NCI-H1436 treated with DMSO at 0.1 percent for 48 hours (cell line): ENCODE results near the gene CHD6.

Experiments
- DNase-seq: peaks from one replicate; lab custom pipeline; 2025; lab: John Stamatoyannopoulos, UW

Gene CHD6

GRCh38 chr20:41366546-41367392 lies 251.4 kb downstream of the CHD6 start, which contains the start of gene EMILIN3:
Gene EMILIN3, minus strand, starts transcription at chr20:41366818. Its CDS starts 184 bp downstream, at chr20:41366634.
- no peak for DNase-seq

GRCh38 chr20:41365777-41366545 lies 252.2 kb downstream of the CHD6 start:
- no peak for DNase-seq

GRCh38 chr20:41364967-41365765 lies 253.0 kb downstream of the CHD6 start:
- no peak for DNase-seq

GRCh38 chr20:41364236-41364855 lies 253.8 kb downstream of the CHD6 start:
- no peak for DNase-seq

GRCh38 chr20:41363601-41364000 lies 254.6 kb downstream of the CHD6 start:
- no peak for DNase-seq

- no peak for DNase-seq
Measured at GRCh38 chr20:41362748-41363140, 255.4 kb downstream of the CHD6 start.

- no peak for DNase-seq
Measured at GRCh38 chr20:41361757-41362747, 256.1 kb downstream of the CHD6 start.

GRCh38 chr20:41360831-41361756 lies 257.1 kb downstream of the CHD6 start:
- DNase-seq, result no peak

- no peak for DNase-seq
Measured at GRCh38 chr20:41359541-41360011, 258.6 kb downstream of the CHD6 start.

GRCh38 chr20:41358717-41359116 lies 259.5 kb downstream of the CHD6 start:
- DNase-seq, result no peak

GRCh38 chr20:41358230-41358629 lies 259.9 kb downstream of the CHD6 start:
- no peak for DNase-seq

- DNase-seq, result no peak
Measured at GRCh38 chr20:41357424-41358163, 260.6 kb downstream of the CHD6 start.

- DNase-seq, result no peak
Measured at GRCh38 chr20:41356951-41357350, 261.2 kb downstream of the CHD6 start.

GRCh38 chr20:41355598-41356203 lies 262.5 kb downstream of the CHD6 start:
- DNase-seq, result no peak

GRCh38 chr20:41355192-41355591 lies 263.0 kb downstream of the CHD6 start:
- no peak for DNase-seq

GRCh38 chr20:41353530-41353929 lies 264.6 kb downstream of the CHD6 start:
- no peak for DNase-seq

- no peak for DNase-seq
Measured at GRCh38 chr20:41352666-41353065, 265.5 kb downstream of the CHD6 start.

- DNase-seq, result no peak
Measured at GRCh38 chr20:41352106-41352505, 266.1 kb downstream of the CHD6 start.
